ENCODE results near the gene ACTN1.

DNA sequence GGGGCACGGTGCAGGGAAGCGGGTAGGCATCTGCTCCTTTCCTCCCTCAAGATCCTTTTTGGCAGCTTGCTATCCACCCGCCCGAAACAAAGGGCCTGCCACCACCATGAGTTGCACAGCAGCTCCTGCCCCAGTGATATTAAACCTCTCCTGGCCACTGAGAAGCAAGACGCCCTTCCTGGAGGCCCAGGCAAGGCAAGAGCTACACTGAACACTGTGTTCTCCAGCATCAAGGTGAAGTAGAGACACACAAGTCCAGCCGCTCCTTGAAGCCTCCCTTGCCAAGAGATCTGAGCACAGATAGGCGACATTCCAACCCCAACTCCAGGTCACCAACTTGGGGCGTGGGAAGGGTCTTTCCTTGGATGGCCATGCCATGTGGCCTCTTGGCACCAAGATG lies 70.9 kb downstream of the ACTN1 start:
- TF ChIP-seq, protein P1, sequence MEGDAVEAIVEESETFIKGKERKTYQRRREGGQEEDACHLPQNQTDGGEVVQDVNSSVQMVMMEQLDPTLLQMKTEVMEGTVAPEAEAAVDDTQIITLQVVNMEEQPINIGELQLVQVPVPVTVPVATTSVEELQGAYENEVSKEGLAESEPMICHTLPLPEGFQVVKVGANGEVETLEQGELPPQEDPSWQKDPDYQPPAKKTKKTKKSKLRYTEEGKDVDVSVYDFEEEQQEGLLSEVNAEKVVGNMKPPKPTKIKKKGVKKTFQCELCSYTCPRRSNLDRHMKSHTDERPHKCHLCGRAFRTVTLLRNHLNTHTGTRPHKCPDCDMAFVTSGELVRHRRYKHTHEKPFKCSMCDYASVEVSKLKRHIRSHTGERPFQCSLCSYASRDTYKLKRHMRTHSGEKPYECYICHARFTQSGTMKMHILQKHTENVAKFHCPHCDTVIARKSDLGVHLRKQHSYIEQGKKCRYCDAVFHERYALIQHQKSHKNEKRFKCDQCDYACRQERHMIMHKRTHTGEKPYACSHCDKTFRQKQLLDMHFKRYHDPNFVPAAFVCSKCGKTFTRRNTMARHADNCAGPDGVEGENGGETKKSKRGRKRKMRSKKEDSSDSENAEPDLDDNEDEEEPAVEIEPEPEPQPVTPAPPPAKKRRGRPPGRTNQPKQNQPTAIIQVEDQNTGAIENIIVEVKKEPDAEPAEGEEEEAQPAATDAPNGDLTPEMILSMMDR (IDR thresholded peaks at IDR 0.05; ENCODE audit: low read length): no peak
- TF ChIP-seq EZH2 (IDR thresholded peaks at IDR 0.05; ENCODE audit: borderline replicate concordance, low read length): no peak
